NCI-H2029 treated with DMSO at 0.1 percent for 48 hours (cell line): ENCODE results near the gene GNL2.
"Not testable (repeated sequence)": the region's sequence is repeated elsewhere in the genome, so short reads cannot be mapped to it uniquely, and the experiment has no call there.

Experiments
- DNase-seq: peaks from one replicate; lab custom pipeline; 2025; lab: John Stamatoyannopoulos, UW

Gene GNL2

GRCh38 chr1:37606481-37607263 lies 10.9 kb upstream of the GNL2 start:
- no peak for DNase-seq

GRCh38 chr1:37605806-37606474 lies 10.2 kb upstream of the GNL2 start:
- DNase-seq = no peak

GRCh38 chr1:37605061-37605650 lies 9.4 kb upstream of the GNL2 start:
- DNase-seq = no peak

- peak; percentile 68 for DNase-seq
These were observed 7.3 kb upstream of the GNL2 start for GRCh38 chr1:37602750-37603694.

- no peak for DNase-seq
These were observed 5.7 kb upstream of the GNL2 start for GRCh38 chr1:37601441-37601840.

GRCh38 chr1:37599940-37600339 lies 4.2 kb upstream of the GNL2 start:
- DNase-seq = no peak

- DNase-seq = no peak
These were observed 488 bp upstream of the GNL2 start for GRCh38 chr1:37596182-37596667.

- no peak for DNase-seq
These were observed 2.0 kb downstream of the GNL2 start for GRCh38 chr1:37593726-37594125.

GRCh38 chr1:37588939-37589338 lies 6.8 kb downstream of the GNL2 start:
- DNase-seq = no peak

- DNase-seq = not testable (repeated sequence)
These were observed 11.2 kb downstream of the GNL2 start for GRCh38 chr1:37584544-37584943.

- no peak for DNase-seq
These were observed 20.0 kb downstream of the GNL2 start for GRCh38 chr1:37575692-37576091.

GRCh38 chr1:37574834-37575480 lies 20.8 kb downstream of the GNL2 start:
- no peak for DNase-seq

- no peak for DNase-seq
These were observed 25.0 kb downstream of the GNL2 start for GRCh38 chr1:37570528-37571334.

GRCh38 chr1:37567023-37567422 lies 28.7 kb downstream of the GNL2 start:
- DNase-seq = no peak

- no peak for DNase-seq
These were observed 30.8 kb downstream of the GNL2 start for GRCh38 chr1:37564892-37565291.

GRCh38 chr1:37562984-37563383 lies 32.8 kb downstream of the GNL2 start:
- DNase-seq = no peak

- no peak for DNase-seq
These were observed 34.3 kb downstream of the GNL2 start for GRCh38 chr1:37561133-37562132.

GRCh38 chr1:37560401-37561132 lies 35.2 kb downstream of the GNL2 start:
- no peak for DNase-seq
